IPS-18c (cell line): Measurements from ENCODE around the gene EEPD1.

Experiments
- H3K4me3 ChIP-seq: 2 replicates; pipeline ENCODE4 v1.7.0; 2013; ENCODE audit warnings: low read depth, mild to moderate bottlenecking, low read length, moderate library complexity; ENCODE audit not compliant: insufficient read depth
- H3K9me3 ChIP-seq: one replicate; pipeline ENCODE4 v1.6.1; 2013; ENCODE audit warnings: mild to moderate bottlenecking, low read length, moderate library complexity; ENCODE audit not compliant: control insufficient read depth, insufficient read depth

Gene EEPD1

DNA sequence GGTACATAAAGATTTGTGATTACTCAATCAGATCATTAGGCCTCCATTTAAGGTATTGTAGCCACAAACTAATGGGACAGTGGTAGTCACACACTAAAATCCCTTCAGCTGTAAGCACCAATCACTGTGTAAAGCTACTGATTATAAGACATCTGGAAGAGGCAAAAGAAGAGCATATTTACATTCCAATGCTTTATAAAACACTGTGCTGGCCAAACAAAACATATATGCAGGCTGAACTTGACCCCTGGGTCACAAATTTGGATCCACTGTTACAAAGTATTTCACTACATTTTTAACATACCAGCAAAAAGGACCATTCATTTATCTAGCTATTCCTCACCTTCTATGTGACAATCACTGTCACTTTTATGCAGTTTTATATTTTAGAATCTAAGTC, 195.2 kb downstream of the EEPD1 start:
- no peak overlapping the region for H3K4me3 ChIP-seq
- no peaks in the 10 kb centered on the region for H3K9me3 ChIP-seq

- H3K9me3 ChIP-seq, result no peaks in the 10 kb centered on the region
- no peak overlapping the region for H3K4me3 ChIP-seq
These were observed 195.7 kb downstream of the EEPD1 start for GRCh38 chr7:36348771-36349170.

- Histone ChIP-seq H3K9me3 (no peaks in the 10 kb centered on the region), H3K4me3 (no peak overlapping the region)
These were observed 196.6 kb downstream of the EEPD1 start for GRCh38 chr7:36349626-36350025.
